ENCODE results near the gene ACTRT2. TPM values are rescaled to one million over a fixed set of nuclear protein-coding genes. Genes with fewer than 3 reads are reported as not detected.

Gene ACTRT2
- total RNA-seq, 1 donor from 2014 or later: not detected

GRCh38 chr1:3064296-3064850 is 43.1 kb downstream of the ACTRT2 start:
- peaks cover 26% of the 10 kb centered on the region for H3K27me3 Mint-ChIP-seq (ENCODE audit: unreplicated experiment)
- no peak for TF ChIP-seq CTCF (IDR thresholded peaks at IDR 0.05)
- DNase-seq (ENCODE audit: extremely low spot score, unreplicated experiment): no peak
- H3K4me1 Mint-ChIP-seq (ENCODE audit: unreplicated experiment): peaks cover 7% of the 10 kb centered on the region
- H3K36me3 Mint-ChIP-seq (ENCODE audit: unreplicated experiment): no peaks in the 10 kb centered on the region
- H3K9me3 Mint-ChIP-seq (ENCODE audit: unreplicated experiment): no peaks in the 10 kb centered on the region
- no peak overlapping the region for H3K27ac Mint-ChIP-seq (ENCODE audit: unreplicated experiment)
- H3K4me3 Mint-ChIP-seq (ENCODE audit: unreplicated experiment): no peak overlapping the region

- Mint-ChIP-seq H3K9me3 (ENCODE audit: unreplicated experiment) (no peaks in the 10 kb centered on the region), H3K27ac (ENCODE audit: unreplicated experiment) (no peak overlapping the region), H3K27me3 (ENCODE audit: unreplicated experiment) (peaks cover 26% of the 10 kb centered on the region), H3K4me1 (ENCODE audit: unreplicated experiment) (peaks cover 7% of the 10 kb centered on the region), H3K36me3 (ENCODE audit: unreplicated experiment) (no peaks in the 10 kb centered on the region), H3K4me3 (ENCODE audit: unreplicated experiment) (no peak overlapping the region)
- no peak for DNase-seq (ENCODE audit: extremely low spot score, unreplicated experiment)
- TF ChIP-seq CTCF (IDR thresholded peaks at IDR 0.05): no peak
Measured at GRCh38 chr1:3064901-3065300, 43.6 kb downstream of the ACTRT2 start.

- Mint-ChIP-seq H3K4me1 (ENCODE audit: unreplicated experiment) (peaks cover 7% of the 10 kb centered on the region), H3K4me3 (ENCODE audit: unreplicated experiment) (no peak overlapping the region), H3K27ac (ENCODE audit: unreplicated experiment) (no peak overlapping the region), H3K9me3 (ENCODE audit: unreplicated experiment) (no peaks in the 10 kb centered on the region), H3K27me3 (ENCODE audit: unreplicated experiment) (peaks cover 26% of the 10 kb centered on the region), H3K36me3 (ENCODE audit: unreplicated experiment) (no peaks in the 10 kb centered on the region)
- DNase-seq (ENCODE audit: extremely low spot score, unreplicated experiment): no peak
- TF ChIP-seq CTCF (IDR thresholded peaks at IDR 0.05): no peak
Measured at GRCh38 chr1:3065396-3065795, 44.1 kb downstream of the ACTRT2 start.

- no peak overlapping the region for H3K4me3 Mint-ChIP-seq (ENCODE audit: unreplicated experiment)
- H3K27ac Mint-ChIP-seq (ENCODE audit: unreplicated experiment): no peak overlapping the region
- no peaks in the 10 kb centered on the region for H3K36me3 Mint-ChIP-seq (ENCODE audit: unreplicated experiment)
- no peak for DNase-seq (ENCODE audit: extremely low spot score, unreplicated experiment)
- H3K27me3 Mint-ChIP-seq (ENCODE audit: unreplicated experiment): peaks cover 24% of the 10 kb centered on the region
- no peak for TF ChIP-seq CTCF (IDR thresholded peaks at IDR 0.05)
- peaks cover 7% of the 10 kb centered on the region for H3K4me1 Mint-ChIP-seq (ENCODE audit: unreplicated experiment)
- no peaks in the 10 kb centered on the region for H3K9me3 Mint-ChIP-seq (ENCODE audit: unreplicated experiment)
Measured at GRCh38 chr1:3065797-3066196, 44.5 kb downstream of the ACTRT2 start.

GRCh38 chr1:3066250-3066711 is 45.0 kb downstream of the ACTRT2 start:
- Mint-ChIP-seq H3K9me3 (ENCODE audit: unreplicated experiment) (no peaks in the 10 kb centered on the region), H3K27me3 (ENCODE audit: unreplicated experiment) (peaks cover 19% of the 10 kb centered on the region), H3K36me3 (ENCODE audit: unreplicated experiment) (no peaks in the 10 kb centered on the region)

More at GRCh38 chr1:3066250-3066711, 45.0 kb downstream of the ACTRT2 start:
- Mint-ChIP-seq H3K4me1 (ENCODE audit: unreplicated experiment) (peaks cover 7% of the 10 kb centered on the region), H3K27ac (ENCODE audit: unreplicated experiment) (no peak overlapping the region), H3K4me3 (ENCODE audit: unreplicated experiment) (no peak overlapping the region)
- no peak for DNase-seq (ENCODE audit: extremely low spot score, unreplicated experiment)
- no peak for TF ChIP-seq CTCF (IDR thresholded peaks at IDR 0.05)
